Fibroblast of pulmonary artery (primary cell): Measurements from ENCODE around the gene SPARC.

ENCODE experiments used
- DNase-seq: peaks from one replicate; pipeline ENCODE4 v3.0.0-alpha.2; 2010; ENCODE audit warnings: low read depth
- H3K4me3 ChIP-seq: replicated peaks from 2 replicates; pipeline ENCODE4 v1.5.1; 2011; ENCODE audit warnings: low read depth, mild to moderate bottlenecking, control low read depth, low read length, moderate library complexity
- TF ChIP-seq, protein P1 (sequence below): IDR thresholded peaks from 2 replicates; pipeline ENCODE4 v1.5.1; 2011; ENCODE audit warnings: mild to moderate bottlenecking, control low read depth, low read length, inconsistent platforms; ENCODE audit errors: missing control alignments

The SPARC gene

DNA sequence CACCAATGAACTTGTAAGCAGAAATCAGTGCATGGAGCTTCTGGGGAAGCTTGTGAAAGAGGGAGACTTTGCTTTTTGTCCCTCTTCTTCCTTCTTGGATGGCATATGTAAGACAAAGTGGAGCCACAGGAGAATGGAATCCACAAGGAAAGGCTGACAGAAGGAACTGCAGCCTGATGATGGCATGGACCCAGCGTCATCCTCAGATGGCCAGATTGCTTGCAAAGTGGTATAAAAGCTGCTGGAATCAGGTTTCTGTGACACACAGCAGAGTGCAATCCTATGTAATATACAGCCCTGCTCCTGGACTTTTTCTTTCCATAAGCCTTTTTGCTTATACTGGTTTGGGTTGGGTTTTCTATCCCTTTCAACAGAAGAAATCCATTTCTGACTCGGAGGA is 31.4 kb upstream of the SPARC start:
- DNase-seq: no peak
- H3K4me3 ChIP-seq: no peak overlapping the region
- TF ChIP-seq, protein P1, sequence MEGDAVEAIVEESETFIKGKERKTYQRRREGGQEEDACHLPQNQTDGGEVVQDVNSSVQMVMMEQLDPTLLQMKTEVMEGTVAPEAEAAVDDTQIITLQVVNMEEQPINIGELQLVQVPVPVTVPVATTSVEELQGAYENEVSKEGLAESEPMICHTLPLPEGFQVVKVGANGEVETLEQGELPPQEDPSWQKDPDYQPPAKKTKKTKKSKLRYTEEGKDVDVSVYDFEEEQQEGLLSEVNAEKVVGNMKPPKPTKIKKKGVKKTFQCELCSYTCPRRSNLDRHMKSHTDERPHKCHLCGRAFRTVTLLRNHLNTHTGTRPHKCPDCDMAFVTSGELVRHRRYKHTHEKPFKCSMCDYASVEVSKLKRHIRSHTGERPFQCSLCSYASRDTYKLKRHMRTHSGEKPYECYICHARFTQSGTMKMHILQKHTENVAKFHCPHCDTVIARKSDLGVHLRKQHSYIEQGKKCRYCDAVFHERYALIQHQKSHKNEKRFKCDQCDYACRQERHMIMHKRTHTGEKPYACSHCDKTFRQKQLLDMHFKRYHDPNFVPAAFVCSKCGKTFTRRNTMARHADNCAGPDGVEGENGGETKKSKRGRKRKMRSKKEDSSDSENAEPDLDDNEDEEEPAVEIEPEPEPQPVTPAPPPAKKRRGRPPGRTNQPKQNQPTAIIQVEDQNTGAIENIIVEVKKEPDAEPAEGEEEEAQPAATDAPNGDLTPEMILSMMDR: no peak

DNA sequence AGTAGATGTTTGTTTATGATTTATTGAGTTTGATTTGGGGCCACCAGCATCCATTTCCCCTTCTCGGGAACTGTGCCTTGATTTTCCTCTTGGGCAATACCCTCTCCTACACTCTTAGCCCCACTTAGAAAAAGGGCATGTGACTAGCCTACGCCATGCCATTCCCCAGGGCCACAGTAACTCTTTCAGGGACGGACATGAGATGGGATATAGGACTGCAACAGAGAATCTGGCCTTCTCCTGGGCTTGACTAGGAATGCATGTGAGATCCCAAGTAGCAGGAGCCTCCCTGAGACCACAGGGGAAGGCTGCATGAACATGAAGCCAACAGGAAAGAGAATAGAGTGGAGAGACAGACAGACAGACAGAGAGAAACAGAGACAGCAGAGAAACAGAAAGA is 30.7 kb upstream of the SPARC start:
- TF ChIP-seq, protein P1: no peak
- no peak overlapping the region for H3K4me3 ChIP-seq
- no peak for DNase-seq

DNA sequence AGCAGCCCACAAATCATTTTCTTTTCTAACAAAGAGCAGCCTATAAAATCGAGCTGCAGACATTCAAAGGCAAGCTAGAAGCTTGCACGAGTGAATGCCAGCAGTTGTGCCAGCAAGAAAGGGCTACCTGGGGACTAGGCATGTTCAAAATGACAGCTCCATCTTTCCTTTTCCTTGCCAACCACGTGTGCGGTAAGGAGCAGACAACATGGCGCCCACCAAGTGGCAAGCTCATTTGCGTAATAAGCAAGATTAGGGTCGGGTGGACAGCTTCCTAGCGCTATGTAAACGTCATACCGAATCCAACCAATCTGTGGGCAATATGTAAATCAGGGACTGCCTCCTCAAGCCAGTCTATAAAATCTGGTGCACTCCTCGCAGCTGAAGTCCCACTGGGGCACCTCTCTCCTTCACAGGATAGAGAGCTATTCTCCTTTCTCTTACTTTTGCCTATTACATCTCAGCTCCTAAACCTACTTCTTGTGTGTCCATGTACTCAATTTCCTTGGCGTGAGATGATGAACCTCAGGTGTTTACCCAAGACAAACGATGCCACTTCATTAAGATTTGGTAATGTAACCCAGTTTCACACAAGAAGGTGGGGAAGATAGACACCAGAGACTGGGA is 22.5 kb upstream of the SPARC start:
- DNase-seq: no peak
- TF ChIP-seq, protein P1: no peak
- no peak overlapping the region for H3K4me3 ChIP-seq

DNA sequence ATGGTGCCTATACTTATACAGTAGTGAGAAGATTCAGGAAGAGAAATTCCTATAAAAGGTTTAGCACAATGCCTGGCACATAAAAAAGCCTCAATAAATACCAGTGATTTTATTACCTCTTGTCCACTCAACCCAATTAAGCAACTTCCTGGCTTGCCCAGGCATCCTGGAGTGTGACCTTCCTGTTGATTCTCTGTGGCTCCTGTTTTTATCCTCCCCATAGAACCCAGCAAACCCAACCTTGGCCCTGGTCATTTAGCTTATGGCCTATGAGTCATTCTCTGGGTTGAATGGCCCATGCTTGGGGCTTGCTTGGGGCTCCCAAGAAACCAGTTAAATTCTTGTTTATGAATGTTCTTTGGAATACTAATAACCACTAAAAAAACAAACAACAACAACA is 21.4 kb upstream of the SPARC start:
- TF ChIP-seq, protein P1: no peak
- no peak overlapping the region for H3K4me3 ChIP-seq
- DNase-seq: no peak

DNA sequence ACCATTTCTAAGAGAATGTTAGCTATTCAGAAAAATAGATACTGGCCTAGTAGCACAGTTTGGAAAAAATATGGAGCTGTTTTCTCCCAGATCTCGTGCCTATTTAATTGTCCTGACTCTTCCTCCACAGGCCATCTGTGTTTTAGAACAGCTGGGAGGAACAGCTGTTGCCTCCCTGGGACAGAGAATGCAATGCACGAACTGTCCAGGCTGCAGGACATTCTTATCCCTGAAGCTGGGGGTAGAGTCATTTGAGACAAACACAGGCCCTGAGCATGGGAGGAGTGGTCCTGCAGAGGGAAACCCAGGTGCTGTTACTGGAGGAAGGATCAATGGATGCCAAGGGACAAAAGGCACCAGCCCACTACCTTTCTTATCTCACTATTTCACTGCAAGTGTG is 20.9 kb upstream of the SPARC start:
- DNase-seq: no peak
- TF ChIP-seq, protein P1: no peak

GRCh38 chr5:151706906-151707305 is 20.2 kb upstream of the SPARC start:
- no peak overlapping the region for H3K4me3 ChIP-seq

More for the DNA sequence above, 20.9 kb upstream of the SPARC start:
- no peak overlapping the region for H3K4me3 ChIP-seq

More at GRCh38 chr5:151706906-151707305, 20.2 kb upstream of the SPARC start:
- no peak for DNase-seq
- TF ChIP-seq, protein P1: no peak
